Stomach (tissue), 9 donors: ENCODE results near the gene GLUD1. TPM values are rescaled to one million over a fixed set of nuclear protein-coding genes. Genes with fewer than 3 reads are reported as not detected.

Experiments
- DNase-seq, 2 donors: peaks; one replicate each; pipeline versions ENCODE4 v3.0.0 to v3.0.0-alpha.2; 2013 to 2019
- H3K27ac ChIP-seq, 5 donors: fragments of 200-600 bp in 4 of 5; sonication (generic) in 4 of 5; one replicate each; pipeline ENCODE4 v1.5.1; 2013 to 2019; ENCODE audit warnings: mild to moderate bottlenecking in 1 of 5, moderate library complexity in 1 of 5
- H3K27me3 ChIP-seq, 3 donors: fragments of 200-600 bp; sonication (generic); one replicate each; pipeline ENCODE4 v1.5.1; 2017 to 2019; ENCODE audit warnings: mixed run types in 1 of 3
- H3K36me3 ChIP-seq, 4 donors: fragments of 200-600 bp; sonication (generic); 1 replicate in 3 of 4; 2 replicates in 1 of 4; pipeline ENCODE4 v1.5.1; 2016 to 2019
- H3K4me1 ChIP-seq, 4 donors: fragments of 200-600 bp; sonication (generic); one replicate each; pipeline ENCODE4 v1.5.1; 2016 to 2019
- H3K4me3 ChIP-seq, 4 donors: fragments of 200-600 bp; sonication (generic) in 3 of 4; one replicate each; pipeline ENCODE4 v1.5.1; 2016 to 2019; ENCODE audit warnings: mild to moderate bottlenecking in 1 of 4
- H3K9me3 ChIP-seq, 4 donors: fragments of 200-600 bp; sonication (generic); one replicate each; pipeline ENCODE4 v1.5.1; 2016 to 2019
- EP300 ChIP-seq: sonication (generic); formaldehyde crosslinking; IDR thresholded peaks from one replicate; pipeline ENCODE4 v1.6.1; 2017; ENCODE audit warnings: antibody characterized with exemption
- POLR2A ChIP-seq, 4 donors: fragments of 450-650 bp; IDR thresholded peaks; one replicate each; pipeline ENCODE4 v1.6.1; 2016; ENCODE audit warnings: antibody characterized with exemption in 4 of 4, control low read depth in 2 of 4, mild to moderate bottlenecking in 1 of 4, moderate library complexity in 1 of 4
- POLR2AphosphoS5 ChIP-seq, 3 donors: sonication (generic); formaldehyde crosslinking; IDR thresholded peaks; one replicate each; pipeline ENCODE4 v1.6.1; 2016; ENCODE audit warnings: antibody characterized with exemption in 3 of 3
- whole genome bisulfite sequencing, 5 donors: extraction: QIAGEN DNeasy Blood & Tissue Kit in 3 of 5; methylation state at CpG; one replicate each; pipeline versions ENCODE4 v1.1.5 to v1.1.7; 2013 to 2018; 5-methylcytosine and 5-hydroxymethylcytosine counted together
- intact Hi-C: fragments of 100-400 bp; cut with DNase I; formaldehyde crosslinking; loops from one replicate; pipeline ENCODE4 v1.15.1; 2023; ENCODE audit warnings: low total_unique reads
- polyA plus RNA-seq, 3 donors: library from polyadenylated mRNA; stranded (reverse); fragments of 200-250 nt; gene quantifications; one replicate each; pipeline ENCODE4 v1.2.3, GENCODE V29; 2013
- total RNA-seq, 5 donors: library from RNA; depleted of rRNA; stranded (reverse); fragments of >200 nt; gene quantifications; one replicate each; pipeline versions ENCODE4 v1.1.0 to v1.2.3, GENCODE V29; 2014 to 2016
- TF ChIP-seq, protein P1 (sequence below), 7 experiments: fragments of 450-650 bp in 4 of 7; fragments of 200-600 bp in 3 of 7; sonication (generic) in 3 of 7; IDR thresholded peaks; one replicate each; pipeline ENCODE4 v1.5.1; 2016 to 2019; ENCODE audit warnings: antibody characterized with exemption in 7 of 7, control low read depth in 2 of 7, mild to moderate bottlenecking in 1 of 7
- donor health status: healthy with polysubstance abuse.
- donor health status: Bipolar disorder and iron deficiency.
- donor health status: healthy.

Gene GLUD1
- total and polyA plus RNA-seq, 8 donors: 50.6 to 260 (median 66.2) TPM

DNA sequence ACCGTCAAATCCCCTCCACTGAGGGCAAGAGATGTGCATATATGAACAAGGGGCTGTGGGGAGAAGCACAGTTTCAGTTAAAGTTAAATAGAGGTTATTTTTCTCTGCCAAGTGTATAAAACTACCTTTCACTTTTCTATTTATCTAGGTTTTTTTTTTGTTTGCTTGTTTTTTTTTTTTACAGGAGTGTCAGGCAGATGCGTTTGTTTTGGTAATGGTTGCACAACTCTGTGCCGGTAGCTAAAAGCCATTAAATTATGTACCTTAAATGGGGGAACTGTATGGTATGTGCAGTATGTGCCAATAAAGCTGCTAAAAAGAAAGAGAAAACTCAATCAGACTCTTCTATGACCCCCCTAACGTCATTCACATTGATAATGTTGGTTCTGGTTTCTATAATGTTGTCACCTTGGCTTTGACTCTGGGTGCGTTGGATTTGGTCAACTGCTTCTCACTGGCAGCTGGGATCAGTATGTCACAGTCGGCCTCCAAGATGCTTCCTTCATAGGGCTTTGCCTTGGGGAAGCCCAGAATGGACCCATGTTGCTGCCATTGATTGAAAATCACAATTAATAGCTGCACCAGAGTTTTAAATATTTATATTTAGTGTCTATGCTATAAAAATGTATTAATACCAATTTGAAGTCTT lies 34.2 kb downstream of the GLUD1 start:
- no peaks in the 10 kb centered on the region for H3K27me3 ChIP-seq
- H3K36me3 ChIP-seq: peaks cover 51 to 100% (median 98%) of the 10 kb centered on the region in 4 donors
- no peak overlapping the region for H3K4me3 ChIP-seq
- DNase-seq: no peak
- WGBS, 5 donors: 78 to 85% (median 84%) methylated on average over 6 of the region's 6 CpGs
- H3K4me1 ChIP-seq: peaks cover 0 to 2% (median under 1%) of the 10 kb centered on the region in 4 donors
- TF ChIP-seq, protein P1, sequence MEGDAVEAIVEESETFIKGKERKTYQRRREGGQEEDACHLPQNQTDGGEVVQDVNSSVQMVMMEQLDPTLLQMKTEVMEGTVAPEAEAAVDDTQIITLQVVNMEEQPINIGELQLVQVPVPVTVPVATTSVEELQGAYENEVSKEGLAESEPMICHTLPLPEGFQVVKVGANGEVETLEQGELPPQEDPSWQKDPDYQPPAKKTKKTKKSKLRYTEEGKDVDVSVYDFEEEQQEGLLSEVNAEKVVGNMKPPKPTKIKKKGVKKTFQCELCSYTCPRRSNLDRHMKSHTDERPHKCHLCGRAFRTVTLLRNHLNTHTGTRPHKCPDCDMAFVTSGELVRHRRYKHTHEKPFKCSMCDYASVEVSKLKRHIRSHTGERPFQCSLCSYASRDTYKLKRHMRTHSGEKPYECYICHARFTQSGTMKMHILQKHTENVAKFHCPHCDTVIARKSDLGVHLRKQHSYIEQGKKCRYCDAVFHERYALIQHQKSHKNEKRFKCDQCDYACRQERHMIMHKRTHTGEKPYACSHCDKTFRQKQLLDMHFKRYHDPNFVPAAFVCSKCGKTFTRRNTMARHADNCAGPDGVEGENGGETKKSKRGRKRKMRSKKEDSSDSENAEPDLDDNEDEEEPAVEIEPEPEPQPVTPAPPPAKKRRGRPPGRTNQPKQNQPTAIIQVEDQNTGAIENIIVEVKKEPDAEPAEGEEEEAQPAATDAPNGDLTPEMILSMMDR (IDR thresholded peaks at IDR 0.05): no peak
- no peak for TF ChIP-seq POLR2A (IDR thresholded peaks at IDR 0.05)
- intact Hi-C loops: no loop called here
- H3K9me3 ChIP-seq: no peaks in the 10 kb centered on the region
- no peak overlapping the region for H3K27ac ChIP-seq

DNA sequence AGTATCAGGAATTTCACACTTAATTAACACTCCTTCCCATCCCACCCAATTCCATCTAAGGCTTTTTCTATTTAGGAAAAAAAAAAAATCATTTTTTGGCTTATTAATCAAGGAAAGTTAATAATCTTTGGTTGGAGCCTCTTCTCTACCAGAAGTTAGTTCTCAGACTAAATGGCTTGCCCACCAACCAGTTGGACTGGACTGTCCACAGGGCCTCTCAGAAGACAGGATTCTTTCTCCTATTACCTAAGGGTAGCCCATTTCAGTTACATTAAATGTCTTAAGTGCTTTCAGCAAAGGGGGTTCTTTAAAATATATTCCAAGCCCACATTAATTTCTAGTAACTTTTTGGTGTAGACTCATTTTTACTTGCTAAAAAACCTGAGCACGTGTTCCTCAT lies 35.2 kb downstream of the GLUD1 start:
- H3K36me3 ChIP-seq: peaks cover 55 to 100% (median 99%) of the 10 kb centered on the region in 4 donors
- no peaks in the 10 kb centered on the region for H3K27me3 ChIP-seq
- H3K9me3 ChIP-seq: no peaks in the 10 kb centered on the region
- TF ChIP-seq EP300: no peak
- TF ChIP-seq, protein P1 (IDR thresholded peaks at IDR 0.05): no peak
- no peak for TF ChIP-seq POLR2AphosphoS5 (IDR thresholded peaks at IDR 0.05)
- no peak for TF ChIP-seq POLR2A (IDR thresholded peaks at IDR 0.05)
- 95 to 98% (median 96%) methylated on average over 1 of the region's 1 CpG for WGBS, 5 donors
- H3K27ac ChIP-seq: no peak overlapping the region
- no peak for DNase-seq
- no peak overlapping the region for H3K4me3 ChIP-seq
- intact Hi-C loops: no loop called here
- peaks cover 0 to 12% (median 5%) of the 10 kb centered on the region in 4 donors for H3K4me1 ChIP-seq

DNA sequence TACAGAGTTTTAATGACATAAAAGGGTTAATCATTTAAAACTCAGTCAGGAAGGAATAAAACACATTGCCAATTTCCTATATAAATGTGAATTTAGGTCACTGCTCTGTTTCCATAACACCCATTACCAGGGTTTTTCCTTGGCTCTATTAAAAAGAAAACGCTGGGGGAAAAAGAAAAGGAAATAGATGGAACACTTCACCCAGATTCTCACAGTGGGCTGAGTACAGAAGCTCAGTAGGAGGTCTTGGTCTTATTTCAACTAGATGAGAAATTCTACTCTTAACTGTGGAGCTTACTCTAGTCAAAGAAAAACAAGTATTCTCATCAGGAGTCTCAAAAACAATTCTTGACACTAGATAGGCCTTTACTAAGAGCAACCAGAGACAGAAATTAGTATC lies 36.5 kb downstream of the GLUD1 start:
- DNase-seq: no peak
- no peaks in the 10 kb centered on the region for H3K9me3 ChIP-seq
- H3K4me1 ChIP-seq: peaks cover 0 to 18% (median 5%) of the 10 kb centered on the region in 4 donors
- H3K4me3 ChIP-seq: no peak overlapping the region
- no peaks in the 10 kb centered on the region for H3K27me3 ChIP-seq
- intact Hi-C loops: no loop called here
- no peak overlapping the region for H3K27ac ChIP-seq
- peaks cover 49 to 100% (median 99%) of the 10 kb centered on the region in 4 donors for H3K36me3 ChIP-seq
- TF ChIP-seq, protein P1 (IDR thresholded peaks at IDR 0.05): no peak
- TF ChIP-seq POLR2AphosphoS5 (IDR thresholded peaks at IDR 0.05): no peak
- no peak for TF ChIP-seq EP300
- TF ChIP-seq POLR2A (IDR thresholded peaks at IDR 0.05): no peak
- WGBS, 5 donors: 58 to 90% (median 78%) methylated on average over 1 of the region's 1 CpG

DNA sequence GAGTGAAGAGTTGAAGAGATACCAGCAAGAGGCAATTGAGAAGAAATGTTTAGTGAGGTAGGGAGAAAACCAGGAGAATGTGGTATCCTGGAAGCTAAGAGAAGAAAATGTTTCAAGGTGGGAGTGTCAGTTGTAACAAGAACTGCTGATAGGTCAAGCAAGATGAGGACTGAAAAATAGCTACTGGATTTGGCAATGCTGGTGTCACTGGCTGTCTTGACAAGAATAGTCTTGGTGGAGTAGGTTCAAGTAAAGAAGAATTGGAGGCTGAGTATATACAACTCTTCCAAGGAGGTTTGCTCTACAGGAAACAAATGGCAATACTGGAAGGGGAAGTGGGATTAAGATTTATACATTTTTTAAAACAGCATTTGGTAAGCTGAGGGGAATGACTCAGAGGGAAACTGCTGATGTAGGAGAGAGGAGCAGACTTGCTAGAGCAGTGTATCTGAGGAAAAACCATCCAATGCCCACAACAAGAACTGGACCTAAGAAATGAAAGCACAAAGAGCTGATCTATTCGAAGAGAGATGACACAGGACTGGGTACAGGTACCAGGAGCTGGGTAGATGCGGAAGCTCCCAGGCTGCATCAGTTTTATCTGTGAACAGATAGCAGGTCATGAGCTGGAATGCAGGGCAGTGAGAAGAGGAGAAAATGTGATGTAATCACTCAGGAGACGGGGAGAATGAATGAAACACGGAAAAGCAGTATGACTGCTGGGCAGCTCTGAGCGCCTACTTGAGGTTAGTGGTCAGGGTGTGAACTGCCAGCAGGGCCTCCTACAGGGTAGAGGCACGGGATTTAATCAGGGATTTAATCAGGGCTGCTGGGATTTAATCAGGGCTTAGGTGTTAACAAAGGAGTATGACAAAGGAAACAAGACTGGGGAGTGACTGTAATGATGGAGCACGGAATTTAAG lies 40.0 kb downstream of the GLUD1 start:
- peak overlapping the region in 2 of 5 donors; percentile 20 to 28 for H3K27ac ChIP-seq
- peaks cover 0 to 19% (median 5%) of the 10 kb centered on the region in 4 donors for H3K4me1 ChIP-seq
- H3K27me3 ChIP-seq: no peaks in the 10 kb centered on the region
- no peak overlapping the region for H3K4me3 ChIP-seq
- TF ChIP-seq POLR2A (IDR thresholded peaks at IDR 0.05) (no peak), POLR2AphosphoS5 (IDR thresholded peaks at IDR 0.05) (no peak), EP300 (no peak)
- TF ChIP-seq, protein P1 (IDR thresholded peaks at IDR 0.05): no peak
- intact Hi-C loops: no loop called here
- 51 to 61% (median 54%) methylated on average over 7 of the region's 7 CpGs for WGBS, 5 donors
- DNase-seq: peak in 1 of 2 donors; percentile 9
- no peaks in the 10 kb centered on the region for H3K9me3 ChIP-seq
- H3K36me3 ChIP-seq: peaks cover 45 to 100% (median 99%) of the 10 kb centered on the region in 4 donors
